K562 (cell line): ENCODE measurements around the gene CDC27. TPM values are rescaled to one million over a fixed set of nuclear protein-coding genes. Genes with fewer than 3 reads are reported as not detected.

Source experiments
- BRF2 ChIP-seq: IDR thresholded peaks from 3 replicates; pipeline ENCODE4 v1.6.1; 2011; ENCODE audit warnings: borderline replicate concordance, mild to moderate bottlenecking; ENCODE audit not compliant: insufficient read length, insufficient read depth
- ETS2 ChIP-seq: IDR thresholded peaks from 2 replicates; pipeline ENCODE4 v1.6.1; 2016; ENCODE audit warnings: borderline replicate concordance, missing genetic modification characterization, mild to moderate bottlenecking, moderate library complexity, missing compliant biosample characterization; ENCODE audit not compliant: poor library complexity, severe bottlenecking
- MED1 ChIP-seq: sonication (generic); formaldehyde crosslinking; IDR thresholded peaks from 2 replicates; pipeline ENCODE4 v1.8.1; 2023; ENCODE audit warnings: missing genetic modification reagents, borderline replicate concordance
- PREB ChIP-seq: sonication (generic); formaldehyde crosslinking; IDR thresholded peaks from 2 replicates; pipeline ENCODE4 v1.8.1; 2023; ENCODE audit warnings: mild to moderate bottlenecking, missing genetic modification reagents
- RUNX1 ChIP-seq: sonication (generic); IDR thresholded peaks from 2 replicates; pipeline ENCODE4 v1.6.1; 2016; ENCODE audit warnings: antibody characterized with exemption, low read depth
- SIRT6 ChIP-seq: IDR thresholded peaks from one replicate; pipeline ENCODE4 v1.6.1; 2012; ENCODE audit warnings: low read depth, mild to moderate bottlenecking, control low read depth, inconsistent platforms, low read length, moderate library complexity
- THAP12 ChIP-seq: fragments of 250-450 bp; sonication (Bioruptor Pico); IDR thresholded peaks from 2 replicates; pipeline ENCODE4 v1.9.0; 2021; ENCODE audit warnings: mild to moderate bottlenecking, inconsistent platforms
- THRAP3 ChIP-seq: fragments of 450-650 bp; IDR thresholded peaks from 2 replicates; pipeline ENCODE4 v1.6.1; 2016; ENCODE audit warnings: mild to moderate bottlenecking, inconsistent platforms, borderline replicate concordance
- TOE1 ChIP-seq, 2 experiments: fragments of 450-650 bp in 1 of 2; sonication (generic) in 1 of 2; formaldehyde crosslinking in 1 of 2; IDR thresholded peaks; 2 replicates each; pipeline versions ENCODE4 v1.7.1 to v1.8.0; 2016 to 2022; ENCODE audit warnings: borderline replicate concordance in 2 of 2, mild to moderate bottlenecking in 2 of 2, antibody characterized with exemption in 1 of 2, inconsistent platforms in 1 of 2, low read depth in 1 of 2, missing genetic modification reagents in 1 of 2, moderate library complexity in 1 of 2
- ZFX ChIP-seq: sonication (generic); formaldehyde crosslinking; IDR thresholded peaks from 2 replicates; pipeline ENCODE4 v1.8.0; 2022; ENCODE audit warnings: mild to moderate bottlenecking, missing genetic modification reagents, moderate library complexity
- ZNF184 ChIP-seq: sonication (generic); formaldehyde crosslinking; IDR thresholded peaks from 2 replicates; pipeline ENCODE4 v1.5.0; 2020; ENCODE audit warnings: missing genetic modification reagents
- ZNF280A ChIP-seq: fragments of 450-650 bp; IDR thresholded peaks from 2 replicates; pipeline ENCODE4 v1.6.1; 2018; ENCODE audit warnings: mild to moderate bottlenecking, low read depth; ENCODE audit not compliant: partially characterized antibody
- polyA plus RNA-seq, 8 experiments: library from polyadenylated mRNA; depleted of rRNA in 4 of 8; stranded (reverse) in 5 of 8; unstranded in 3 of 8; fragments of >200 nt; fragmentation: Nextera tagmentation in 2 of 8; fragmentation: Illumina TruSeq in 1 of 8; extraction: Ambion mirVana in 2 of 8; extraction: Trizol in 1 of 8; gene quantifications; 2 replicates each; pipeline versions ENCODE4 v1.2.1 to v1.2.3, GENCODE V29; 2011 to 2014; ENCODE audit warnings: inconsistent platforms in 1 of 8, missing spikeins in 1 of 8
- total RNA-seq, 7 experiments: library from RNA; depleted of rRNA in 6 of 7; stranded (reverse); fragments of >200 nt in 6 of 7; fragmentation: Illumina TruSeq in 2 of 7; extraction: Trizol in 2 of 7; gene quantifications; 2 replicates each; pipeline versions ENCODE4 v1.2.1 to v1.2.3, GENCODE V29; 2011 to 2021; ENCODE audit warnings: low replicate concordance in 1 of 7

CDC27 gene
- total and polyA plus RNA-seq, 9 of the 15 experiments (the other 6 are each of a cell fraction or from before 2014, with no cell fraction given): 28.6 to 155 (median 94.1) TPM

GRCh38 chr17:47238321-47239010, 49.4 kb upstream of the CDC27 start (continued):
- TF ChIP-seq THRAP3 (no peak), BRF2 (no peak), SIRT6 (no peak), MED1 (CRISPR knock-in tag) (no peak), ZFX (CRISPR knock-in tag) (no peak), THAP12 (CRISPR knock-in tag) (no peak), ZNF280A (no peak), ETS2 (tag) (no peak), TOE1 (IDR thresholded peaks at IDR 0.05; ENCODE audit: borderline replicate concordance) (no peak), TOE1 (CRISPR knock-in tag; IDR thresholded peaks at IDR 0.05; ENCODE audit: borderline replicate concordance, low read depth) (no peak), RUNX1 (no peak), ZNF184 (no peak), PREB (CRISPR knock-in tag) (no peak)
